GF-D8 (cell line): ENCODE results near the gene KRTAP12-4.
"Not testable (repeated sequence)": the region's sequence is repeated elsewhere in the genome, so short reads cannot be mapped to it uniquely, and the experiment has no call there.

Source experiments
- DNase-seq: peaks from one replicate; lab custom pipeline; 2025; lab: John Stamatoyannopoulos, UW

KRTAP12-4 gene

DNA sequence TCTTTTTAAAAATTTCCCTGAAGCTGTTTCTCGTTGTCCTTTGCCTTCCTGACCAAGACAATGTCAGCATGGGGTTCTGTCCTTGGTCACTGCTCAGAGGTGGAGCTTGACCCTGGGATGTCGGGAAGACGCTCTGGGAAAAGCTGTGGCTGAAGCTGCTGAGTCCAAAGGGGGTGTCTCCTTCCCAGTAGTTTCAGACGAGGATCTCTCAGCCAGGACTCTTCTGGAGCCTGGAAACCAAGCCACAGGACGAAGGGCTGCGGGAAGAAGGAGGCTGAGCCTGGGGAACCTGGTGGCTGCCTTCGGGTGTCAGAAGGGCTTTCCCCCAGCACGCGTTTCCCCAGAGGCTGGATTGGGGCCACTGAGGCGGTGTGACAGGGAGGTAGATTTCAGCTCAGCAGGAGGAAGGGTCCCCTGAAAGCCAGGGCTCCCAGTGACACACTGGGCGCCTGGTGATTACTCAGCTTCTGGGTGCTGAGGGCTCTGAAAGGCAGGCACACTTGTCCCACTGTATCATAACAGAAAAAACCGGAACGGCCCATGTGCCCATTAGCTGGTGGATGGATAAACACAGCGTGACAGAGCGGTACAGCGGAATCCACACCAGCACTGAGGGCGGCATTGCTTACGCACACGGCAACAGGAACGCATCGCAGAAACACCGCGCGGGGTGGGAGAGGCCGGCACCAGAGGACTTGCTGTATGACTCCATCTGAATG lies 32.5 kb upstream of the KRTAP12-4 start:
- DNase-seq, result no peak

DNA sequence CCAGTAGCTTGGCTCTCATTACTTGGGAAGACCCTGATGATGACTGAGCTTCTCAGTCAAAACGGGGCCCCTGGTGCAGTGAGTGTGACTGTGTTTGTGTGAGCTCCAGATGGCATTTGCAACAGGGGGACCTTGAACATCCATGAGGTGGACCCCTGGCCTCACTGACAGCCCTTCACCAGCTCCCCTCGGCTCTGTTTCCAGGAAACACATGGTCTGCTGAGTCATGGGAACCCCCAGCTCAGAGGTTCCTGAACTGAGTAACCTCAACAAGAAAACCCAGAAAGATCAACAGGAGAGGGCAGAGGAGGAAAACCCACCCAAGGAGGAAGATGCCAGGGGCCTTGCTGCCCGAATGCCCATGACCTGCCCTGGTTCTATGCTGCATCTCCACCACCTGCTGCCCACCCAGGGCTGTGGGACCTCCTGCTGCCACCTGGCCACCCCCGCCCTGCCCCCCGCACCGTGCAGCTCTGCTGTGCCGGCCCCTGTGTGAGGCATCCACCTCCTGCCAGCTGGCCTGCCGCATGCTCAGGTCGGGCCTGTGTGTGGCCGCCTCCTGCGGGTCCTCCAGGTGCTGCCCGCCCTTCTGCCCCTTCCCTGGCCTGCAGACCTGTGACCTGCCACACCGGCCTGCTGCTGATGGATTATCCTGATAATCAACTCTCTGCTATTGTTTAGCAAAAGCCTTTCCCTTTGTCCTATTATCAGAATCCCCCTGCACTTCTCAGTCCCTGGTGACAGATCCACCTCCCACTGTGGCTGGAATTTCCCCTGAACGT lies 31.7 kb upstream of the KRTAP12-4 start:
- no peak for DNase-seq

DNA sequence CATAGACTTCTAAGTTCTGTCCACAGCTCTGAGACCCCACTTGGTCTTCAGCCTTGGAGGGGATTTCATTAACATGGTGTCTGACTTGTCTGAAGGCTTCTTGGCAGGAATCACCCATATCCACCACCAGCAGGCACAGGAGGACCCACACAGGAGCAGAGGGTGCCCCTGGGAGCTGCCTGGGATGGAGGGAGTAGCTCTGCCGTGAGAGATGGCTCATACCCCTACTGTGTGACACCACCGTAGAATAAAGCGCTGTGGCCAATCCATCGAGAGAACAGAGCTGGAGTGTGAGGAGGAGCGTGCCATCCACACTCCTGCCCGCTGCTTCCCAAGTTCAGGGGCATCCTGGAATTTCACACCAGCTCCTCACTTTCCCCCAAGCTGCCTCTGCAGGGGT lies 30.6 kb upstream of the KRTAP12-4 start:
- DNase-seq, result not testable (repeated sequence)

DNA sequence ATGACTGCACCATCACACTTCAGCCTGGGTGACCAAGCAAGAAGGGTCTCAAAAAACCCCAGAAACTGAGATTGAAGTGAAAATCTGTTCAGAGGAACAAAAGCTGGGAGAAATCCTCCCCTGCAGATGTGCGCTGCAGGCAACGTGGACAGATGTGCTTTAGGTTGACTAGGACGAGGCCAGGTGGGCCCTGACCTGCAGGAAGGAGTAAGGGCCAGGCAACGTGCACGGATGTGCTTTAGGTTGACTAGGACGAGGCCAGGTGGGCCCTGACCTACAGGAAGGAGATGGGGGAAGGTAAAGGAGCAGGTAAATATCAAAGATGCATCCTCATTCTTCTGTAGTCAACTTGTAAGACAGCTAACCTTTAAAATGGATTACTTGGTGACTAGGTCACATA lies 30.0 kb upstream of the KRTAP12-4 start:
- no peak for DNase-seq

DNA sequence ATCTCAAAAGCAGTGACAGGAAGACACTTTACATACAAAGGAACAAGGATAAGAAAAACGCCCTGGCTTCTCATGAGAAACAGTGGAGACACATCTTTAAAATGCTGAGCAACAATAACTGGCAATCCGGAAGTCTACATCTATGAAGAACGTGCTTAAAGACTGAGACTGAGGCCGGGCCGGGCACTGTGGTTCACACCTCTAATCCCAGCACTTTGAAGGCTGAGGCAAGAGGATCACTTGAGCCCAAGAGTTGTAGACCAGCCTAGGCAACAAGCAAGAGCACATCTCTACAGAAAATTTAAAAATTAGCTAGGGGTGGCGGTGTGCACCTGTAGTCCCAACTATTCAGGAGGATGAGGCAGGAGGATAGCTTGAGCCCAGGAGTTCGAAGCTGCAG lies 29.6 kb upstream of the KRTAP12-4 start:
- DNase-seq, result no peak

DNA sequence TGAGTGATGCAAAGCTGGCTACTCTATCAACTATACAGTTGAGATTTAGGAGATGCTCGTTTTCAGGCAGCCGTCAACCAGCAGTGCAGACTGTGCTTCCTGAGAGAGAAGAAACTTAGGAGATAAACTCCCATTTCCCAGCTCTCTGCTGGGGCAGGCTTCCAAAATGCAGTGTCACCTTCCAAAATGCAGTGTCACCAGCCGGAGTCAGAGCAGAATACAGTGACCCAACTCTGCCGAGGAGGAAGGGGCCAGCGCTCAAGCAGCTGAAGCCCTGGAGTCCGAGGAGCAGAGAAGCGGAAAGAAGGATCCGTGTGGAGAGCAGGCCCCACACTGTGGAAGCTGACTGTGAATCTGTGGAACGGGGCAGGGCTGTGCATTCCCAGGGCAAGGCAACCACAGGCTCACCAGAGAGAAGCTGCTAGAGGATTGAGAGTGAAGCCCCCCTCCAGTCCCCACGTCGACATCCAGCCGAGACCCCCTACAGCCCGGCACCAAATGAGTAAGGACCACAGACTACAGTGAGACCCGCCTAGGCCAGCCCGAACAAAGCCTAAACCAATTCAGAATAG lies 28.2 kb upstream of the KRTAP12-4 start:
- DNase-seq, result no peak

DNA sequence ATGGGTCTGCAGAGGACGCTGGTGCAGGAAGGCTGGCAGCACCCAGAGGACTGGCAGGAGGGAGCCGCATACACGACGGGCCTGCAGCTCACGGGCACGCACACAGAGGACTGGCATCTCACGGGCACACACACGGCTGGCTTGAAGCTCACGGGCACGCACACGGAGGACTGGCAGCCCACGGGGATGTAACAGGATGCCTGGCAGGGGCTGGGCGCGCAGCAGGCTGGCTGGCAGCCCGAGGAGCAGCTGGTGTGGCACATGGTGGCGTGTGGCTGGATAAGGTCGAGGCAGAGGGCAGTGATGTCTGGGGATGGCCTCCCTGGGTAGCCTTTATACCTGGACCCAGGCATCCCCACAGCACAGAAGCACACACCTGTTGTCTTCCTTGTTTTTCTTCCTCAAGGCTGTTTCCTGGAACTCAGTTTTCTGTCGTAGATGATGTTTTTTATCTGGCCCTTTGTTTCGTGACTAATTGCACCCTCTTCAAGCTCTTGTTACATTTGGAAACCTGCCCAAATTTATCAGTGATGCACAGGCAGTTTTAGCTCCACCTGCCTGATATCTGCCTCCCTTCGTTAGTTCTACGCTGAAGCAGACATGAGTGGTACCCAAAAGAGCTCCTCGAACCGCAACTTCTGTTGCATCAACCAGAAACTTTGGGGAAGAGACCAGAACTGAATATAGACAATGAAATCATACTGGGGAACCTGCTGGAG lies 27.6 kb upstream of the KRTAP12-4 start, which contains the start of gene KRTAP12-1:
Gene KRTAP12-1 (minus strand): TSS at position 303 of the 719 bp plus-strand sequence. CDS start 40 bp downstream, at position 263.
- DNase-seq, result no peak

DNA sequence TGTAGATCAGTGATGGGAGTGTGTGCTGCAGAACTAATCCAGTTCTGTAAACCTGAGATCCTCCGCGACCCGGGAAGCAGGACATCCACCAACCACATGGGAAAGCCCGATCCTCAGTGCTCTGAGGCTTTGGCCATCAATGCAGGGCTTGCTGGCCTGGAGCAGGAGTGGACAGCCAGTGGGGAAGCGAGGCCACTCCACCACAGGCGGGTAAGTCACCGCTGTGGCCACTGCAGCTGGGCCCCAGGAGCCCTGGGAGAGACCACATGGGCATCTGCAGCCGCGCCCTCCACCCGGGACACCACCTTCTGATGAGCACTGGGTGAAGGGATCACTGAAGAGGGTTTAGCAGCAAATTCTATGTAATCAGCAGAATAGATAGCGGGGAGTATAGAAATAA lies 26.7 kb upstream of the KRTAP12-4 start:
- no peak for DNase-seq

DNA sequence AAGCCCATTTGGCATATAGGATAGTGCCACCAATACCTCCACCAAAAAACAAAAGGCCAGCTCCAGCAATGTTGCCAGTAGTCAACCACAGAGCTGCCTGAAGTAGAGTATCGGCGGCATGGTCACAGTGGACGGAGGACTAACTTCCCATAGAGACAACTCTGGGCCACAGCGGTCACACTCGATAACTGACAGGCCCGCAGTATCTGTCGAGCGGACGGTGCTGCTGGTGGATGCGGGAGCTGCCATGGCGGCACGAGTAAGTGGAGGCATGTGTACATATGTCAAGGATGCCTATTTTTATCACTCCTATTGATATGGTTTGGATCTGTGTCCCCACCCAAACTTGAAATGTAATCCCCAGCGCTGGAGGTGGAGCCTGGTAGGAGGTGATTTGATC lies 23.4 kb upstream of the KRTAP12-4 start:
- DNase-seq, result no peak

DNA sequence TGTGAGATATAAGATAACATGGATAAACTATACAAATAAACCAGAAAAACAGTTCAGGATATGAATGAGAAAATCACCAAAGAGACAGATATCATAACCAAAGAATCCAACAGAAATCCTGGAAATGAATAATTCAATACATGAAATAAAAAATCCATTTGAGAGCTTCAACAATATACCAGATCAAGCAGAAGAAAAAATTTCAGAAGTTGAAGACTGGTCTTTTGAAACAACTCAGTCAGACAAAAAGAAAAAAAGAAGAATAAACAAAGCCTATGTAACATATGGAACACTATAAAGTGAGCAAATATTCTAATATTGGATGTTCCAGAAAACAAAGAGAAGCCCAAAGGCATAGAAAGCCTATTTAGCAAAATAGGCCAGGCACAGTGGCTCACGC lies 17.5 kb upstream of the KRTAP12-4 start:
- no peak for DNase-seq

DNA sequence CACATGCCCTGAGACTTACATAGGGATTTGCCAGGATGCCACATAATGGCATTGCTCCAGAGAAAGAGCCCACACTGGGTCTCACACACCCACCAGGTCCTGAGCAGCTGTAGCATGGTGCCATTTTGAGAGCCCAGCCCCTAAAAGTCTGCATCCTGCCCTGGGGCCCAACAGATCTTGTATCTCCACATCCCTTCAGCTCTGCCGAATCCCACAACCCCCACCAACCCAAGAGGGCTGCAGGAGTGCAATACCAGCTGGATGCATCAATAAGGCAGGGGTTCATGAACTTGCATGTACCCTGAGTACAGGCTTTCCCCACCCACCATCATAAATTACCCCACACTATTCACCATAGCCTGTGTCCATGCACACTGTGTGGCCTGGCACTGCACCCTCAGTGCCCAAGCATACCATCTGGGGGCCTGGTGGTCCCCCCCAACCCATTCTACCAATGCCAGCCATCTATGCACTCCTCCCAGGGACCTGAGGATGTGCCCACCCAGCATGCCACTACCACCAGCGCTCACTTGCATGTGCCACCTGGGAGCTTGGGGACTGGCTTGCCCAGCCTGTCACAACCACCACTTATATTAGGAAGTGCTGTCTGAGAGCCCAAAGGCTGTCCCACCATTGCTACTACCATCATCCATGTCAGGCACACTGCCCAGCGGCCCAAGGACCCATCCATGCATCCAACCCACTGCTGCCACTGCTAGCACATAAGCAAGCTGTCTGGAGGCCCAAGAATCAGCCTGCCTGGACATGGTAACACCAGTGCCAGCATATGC lies 16.4 kb upstream of the KRTAP12-4 start:
- no peak for DNase-seq

DNA sequence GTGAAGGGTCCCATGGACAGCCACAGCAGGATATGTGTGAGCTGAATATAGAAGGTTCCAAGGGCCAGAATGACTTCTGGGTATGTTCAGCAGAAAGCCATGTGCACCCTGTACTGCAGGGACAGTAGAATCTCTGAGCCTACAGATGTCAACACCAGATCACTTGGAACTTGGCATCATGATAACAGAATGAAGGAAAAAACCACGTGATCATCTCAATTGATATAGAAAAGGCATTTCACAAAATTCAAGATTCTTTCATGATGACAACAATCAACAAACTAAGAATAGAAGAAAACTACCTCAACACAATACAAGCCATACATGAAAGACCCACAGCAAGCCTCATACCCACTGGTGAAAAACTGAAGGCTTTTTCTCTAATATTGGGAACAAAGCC lies 13.2 kb upstream of the KRTAP12-4 start:
- DNase-seq, result no peak

DNA sequence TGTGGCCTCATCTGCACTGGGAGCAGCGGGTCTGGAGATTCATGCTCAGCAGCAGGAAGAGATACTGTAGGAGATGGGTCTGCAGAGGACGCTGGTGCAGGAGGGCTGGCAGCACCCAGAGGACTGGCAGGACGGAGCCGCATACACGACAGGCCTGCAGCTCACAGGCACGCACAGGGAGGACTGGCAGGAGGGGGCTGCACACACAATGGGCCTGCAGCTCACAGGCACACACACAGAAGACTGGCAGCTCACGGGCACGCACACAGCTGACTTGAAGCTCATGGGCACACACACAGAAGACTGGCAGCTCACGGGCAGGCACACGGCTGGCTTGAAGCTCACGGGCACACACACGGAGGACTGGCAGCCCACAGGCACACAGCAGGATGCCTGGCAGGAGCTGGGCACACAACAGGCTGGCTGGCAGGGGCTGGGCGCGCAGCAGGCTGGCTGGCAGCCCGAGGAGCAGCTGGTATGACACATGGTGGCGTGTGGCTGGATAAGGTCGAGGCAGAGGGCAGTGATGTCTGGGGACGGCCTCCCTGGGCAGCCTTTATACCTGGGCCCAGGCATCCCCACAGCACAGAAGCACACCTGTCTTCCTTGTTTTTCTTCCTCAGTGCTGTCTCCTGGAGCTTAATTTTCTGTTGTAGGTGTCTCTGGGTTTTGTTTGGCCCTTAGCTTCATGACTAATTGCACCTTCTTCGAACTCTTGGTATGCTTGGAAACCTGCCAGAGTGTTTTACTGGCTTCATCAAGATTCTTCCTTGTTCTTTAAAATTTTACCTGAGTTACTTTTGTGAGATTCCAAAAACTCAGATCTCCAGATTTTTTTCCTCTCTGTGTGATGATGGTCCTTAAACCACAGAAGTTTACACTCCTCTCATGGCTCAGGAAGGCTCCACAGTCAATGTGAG lies 12.2 kb upstream of the KRTAP12-4 start, which contains the start of gene KRTAP12-2:
Gene KRTAP12-2 (minus strand): TSS at position 527 of the 920 bp plus-strand sequence. CDS start 41 bp downstream, at position 486.
- no peak for DNase-seq

DNA sequence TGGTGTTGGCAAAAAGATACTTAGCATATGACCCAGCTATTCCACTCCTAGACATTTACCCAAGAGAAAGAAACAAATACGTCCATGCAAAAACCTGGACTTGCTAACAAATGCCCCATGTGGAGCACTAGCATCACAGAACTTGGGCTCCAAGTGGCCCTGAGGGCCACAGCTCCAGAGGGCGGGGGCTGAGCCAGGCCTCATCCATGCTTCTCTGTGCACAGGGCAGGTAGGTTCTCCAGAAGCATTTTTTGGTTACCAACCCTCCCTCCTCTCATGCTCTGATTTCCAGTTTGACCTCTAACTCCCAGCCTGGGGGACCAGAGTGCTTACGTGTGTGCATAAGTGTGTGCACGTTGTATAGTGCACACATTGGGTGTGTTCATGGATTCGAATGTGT lies 10.2 kb upstream of the KRTAP12-4 start:
- DNase-seq, result no peak

DNA sequence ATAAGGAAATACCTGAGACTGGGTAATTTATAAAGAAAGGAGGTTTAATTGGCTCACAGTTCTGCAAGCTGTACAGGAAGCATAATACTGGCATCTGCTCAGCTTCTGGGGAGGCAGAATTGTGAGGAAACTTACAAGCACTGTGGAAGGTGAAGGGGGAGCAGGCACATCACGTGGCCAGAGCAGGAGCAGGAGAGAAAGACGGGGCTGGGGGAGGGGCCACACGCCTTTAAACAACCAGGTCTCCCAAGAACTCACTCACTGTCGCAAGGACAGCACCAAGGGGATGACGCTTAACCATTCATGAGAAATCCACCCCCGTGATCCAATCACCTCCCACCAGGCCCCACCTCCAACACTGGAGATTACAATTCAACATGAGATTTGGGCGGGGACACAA lies 7.1 kb upstream of the KRTAP12-4 start:
- not testable (repeated sequence) for DNase-seq

DNA sequence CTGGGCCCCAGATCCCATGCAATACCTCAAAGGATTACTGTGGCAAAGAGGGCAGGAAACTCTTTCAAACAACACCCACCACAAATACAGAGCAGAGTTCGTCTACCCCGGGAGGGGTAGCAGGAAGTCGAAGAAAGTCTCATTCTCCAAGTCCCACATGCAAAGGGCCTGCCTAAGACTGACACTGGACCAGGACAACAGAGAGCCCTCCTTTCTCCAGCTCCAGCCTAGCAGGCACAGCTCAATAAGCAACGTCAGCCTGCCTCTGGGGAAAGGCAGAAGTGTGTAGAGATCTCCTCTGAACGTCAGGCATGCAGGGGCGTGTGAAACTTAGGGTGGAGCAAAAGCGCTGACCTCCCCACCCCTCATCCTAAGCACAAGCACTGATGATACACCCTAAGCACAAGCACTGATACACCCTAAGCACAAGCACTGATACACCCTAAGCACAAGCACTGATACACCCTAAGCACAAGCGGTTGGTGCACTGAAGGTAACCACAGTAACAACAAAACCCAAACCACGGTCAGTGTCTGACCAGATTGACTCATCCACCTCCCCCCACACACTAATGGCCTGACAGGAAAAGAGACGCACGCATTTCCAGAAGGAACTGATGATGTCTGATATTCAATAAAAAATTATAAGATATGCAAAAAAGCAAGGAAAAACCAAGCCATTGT lies 4.6 kb upstream of the KRTAP12-4 start:
- no peak for DNase-seq

DNA sequence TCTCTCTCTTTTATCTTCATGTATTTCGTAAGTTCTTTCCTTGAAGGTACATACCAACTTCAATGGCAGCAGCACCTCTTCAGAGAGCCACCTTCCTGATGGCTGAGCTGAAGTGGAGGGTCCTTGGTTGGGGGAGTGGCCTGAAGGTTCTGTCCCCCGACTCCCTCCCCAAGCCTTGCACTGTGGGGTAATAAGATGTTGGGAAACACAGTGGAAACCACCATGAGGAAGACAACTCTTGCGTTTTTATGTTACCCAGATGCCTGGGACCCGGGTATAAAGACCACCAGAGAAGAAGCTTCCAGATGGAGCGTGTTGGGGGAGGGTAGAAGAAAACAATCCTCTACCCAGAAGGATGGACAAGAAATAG lies 4.1 kb upstream of the KRTAP12-4 start:
- DNase-seq, result no peak

DNA sequence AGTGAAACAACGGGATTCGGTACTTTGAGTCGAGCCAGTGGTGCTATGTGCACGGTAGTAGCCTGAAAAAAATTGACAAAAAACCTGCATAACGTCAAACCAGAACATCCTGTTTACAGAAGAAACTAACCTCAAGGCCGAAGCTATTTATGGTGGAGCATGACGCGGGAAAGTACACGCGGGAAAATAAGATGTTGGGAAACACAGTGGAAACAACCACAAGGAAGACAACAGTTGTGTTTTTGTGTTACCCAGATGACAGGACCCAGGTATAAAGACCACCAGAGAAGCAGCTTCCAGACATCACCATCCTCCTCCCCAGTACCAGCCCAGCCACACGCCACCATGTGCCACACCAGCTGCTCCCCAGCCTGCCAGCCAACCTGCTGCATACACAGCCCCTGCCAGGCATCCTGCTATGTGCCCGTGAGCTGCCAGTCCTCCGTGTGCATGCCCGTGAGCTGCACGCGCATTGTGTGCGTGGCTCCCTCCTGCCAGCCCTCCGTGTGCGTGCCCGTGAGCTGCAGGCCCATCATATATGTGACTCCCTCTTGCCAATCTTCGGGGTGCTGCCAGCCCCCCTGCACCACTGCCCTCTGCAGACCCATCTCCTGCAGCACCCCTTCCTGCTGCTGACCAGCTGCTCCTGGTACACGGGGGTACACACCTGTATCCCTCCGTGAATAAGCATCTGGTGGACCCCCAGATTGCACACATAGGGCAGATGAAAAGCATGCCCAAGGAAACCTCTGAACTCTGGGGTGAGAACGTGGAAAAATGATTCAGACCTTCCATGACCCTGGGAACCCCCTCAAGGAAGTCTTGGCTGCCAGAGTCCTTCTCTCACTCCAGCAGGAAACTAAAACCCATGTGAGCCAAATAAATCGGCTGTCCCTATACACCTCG lies 3.4 kb upstream of the KRTAP12-4 start, which contains the start of gene KRTAP12-3:
Gene KRTAP12-3 (plus strand): TSS at position 298 of the 906 bp plus-strand sequence. CDS start 48 bp downstream, at position 346.
- no peak for DNase-seq

DNA sequence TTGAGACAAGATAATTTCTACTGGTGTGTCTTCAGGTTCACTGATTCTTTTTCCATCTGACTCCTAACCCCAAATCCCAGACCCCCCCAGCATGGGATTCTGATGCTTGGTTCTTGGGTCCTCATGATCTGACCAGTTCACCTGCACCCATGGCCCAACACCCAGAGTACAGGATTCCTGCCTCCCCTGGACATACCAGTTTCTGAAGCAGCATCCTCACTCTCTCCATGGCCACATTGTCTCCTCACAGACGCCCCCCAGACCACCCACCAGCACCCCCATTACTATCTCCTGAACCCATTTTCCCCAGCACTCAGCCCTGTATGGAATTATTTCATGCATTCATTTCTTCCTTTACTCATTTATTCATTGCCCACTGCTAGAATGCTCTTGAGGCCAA lies 2.4 kb upstream of the KRTAP12-4 start:
- DNase-seq, result no peak
